NCI-H69 (cell line): ENCODE data around the gene LAMA1.
A peak's percentile ranks its signal among the peaks of the same experiment; 100 is the strongest.

Source experiments
- DNase-seq: peaks from one replicate; lab custom pipeline; 2025; lab: John Stamatoyannopoulos, UW

Gene LAMA1

GRCh38 chr18:7112936-7113335, 4.7 kb downstream of the LAMA1 start:
- DNase-seq, result no peak

- DNase-seq, result no peak
These were observed 6.5 kb downstream of the LAMA1 start for GRCh38 chr18:7111134-7111533.

DNA sequence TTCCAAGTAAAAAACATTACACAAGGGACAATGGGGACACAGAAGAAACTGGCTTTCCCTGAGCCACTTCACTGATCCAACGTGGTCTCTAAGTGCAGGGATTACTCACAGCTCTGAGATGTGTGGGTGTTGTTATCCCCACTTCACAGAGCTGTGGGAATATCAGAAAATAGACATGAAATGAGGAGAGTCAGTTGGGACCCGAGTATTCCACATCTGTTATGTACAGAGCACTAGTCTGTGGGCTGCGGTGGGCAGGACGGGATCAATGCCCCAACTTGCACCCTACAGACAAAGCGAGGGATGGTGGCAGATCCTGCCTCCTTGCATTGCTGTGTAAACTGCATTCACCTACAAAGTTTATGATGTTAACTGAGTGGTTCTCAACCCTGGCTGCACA, 11.7 kb downstream of the LAMA1 start:
- no peak for DNase-seq

DNA sequence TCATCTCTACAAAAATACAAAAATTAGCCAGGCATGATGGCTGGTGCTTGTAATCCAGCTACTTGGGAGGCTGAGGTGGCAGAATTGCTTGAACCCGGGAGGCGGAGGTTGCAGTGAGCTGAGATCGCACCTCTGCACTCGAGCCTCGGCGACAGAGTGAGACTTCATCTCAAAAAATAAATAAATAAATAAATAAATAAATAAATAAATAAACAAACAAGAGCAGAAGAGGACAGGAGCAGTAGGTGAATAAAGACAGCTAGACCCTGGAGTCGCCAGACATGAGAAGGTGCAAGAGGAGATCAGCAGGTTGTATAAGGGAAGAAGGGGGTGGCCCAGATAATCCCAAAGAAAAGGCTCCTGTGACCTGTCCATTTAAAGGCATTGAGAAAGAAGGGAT, 12.3 kb downstream of the LAMA1 start:
- no peak for DNase-seq

- no peak for DNase-seq
These were observed 12.9 kb downstream of the LAMA1 start for GRCh38 chr18:7104649-7105048.

- peak; percentile 18 for DNase-seq
These were observed 15.5 kb downstream of the LAMA1 start for GRCh38 chr18:7102131-7102530.

DNA sequence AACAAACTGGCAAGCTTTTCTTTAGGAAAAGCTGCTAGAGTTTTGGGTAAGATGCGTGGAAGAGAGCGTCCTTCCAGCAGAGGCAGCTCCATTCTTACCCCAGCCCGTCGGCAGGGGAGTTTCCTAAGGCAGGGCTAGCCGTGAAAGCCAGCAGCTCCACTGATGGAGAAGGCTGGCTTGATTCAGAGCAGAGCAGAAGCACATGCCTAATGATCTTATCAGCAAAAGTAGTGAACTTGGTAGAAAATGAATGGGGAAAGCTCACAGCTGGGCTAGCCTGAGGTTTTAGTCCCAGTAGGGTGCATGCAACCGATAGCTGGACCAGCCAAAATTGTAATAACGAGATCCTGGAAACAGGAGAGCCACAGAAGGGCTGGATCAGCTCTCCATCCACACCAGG, 20.8 kb downstream of the LAMA1 start:
- no peak for DNase-seq

DNA sequence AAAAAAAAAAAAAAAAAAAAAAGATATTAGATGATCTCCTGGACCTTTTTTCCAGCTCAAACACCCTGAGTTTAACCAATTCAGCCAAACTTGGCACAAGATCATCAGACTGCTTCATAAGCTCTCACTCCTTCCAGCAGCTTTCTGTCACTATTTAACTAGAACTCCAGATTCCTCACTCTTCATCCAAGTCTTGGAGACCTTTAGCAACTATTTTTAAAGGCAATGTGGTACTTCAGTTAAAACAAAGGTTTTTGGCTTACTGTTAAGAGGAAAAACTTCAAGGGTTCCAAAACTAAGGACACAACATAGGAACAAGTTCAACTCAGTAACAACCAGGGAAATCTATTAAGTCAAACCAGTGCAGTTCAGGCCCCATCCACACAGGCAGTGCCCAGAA, 23.2 kb downstream of the LAMA1 start:
- no peak for DNase-seq

DNA sequence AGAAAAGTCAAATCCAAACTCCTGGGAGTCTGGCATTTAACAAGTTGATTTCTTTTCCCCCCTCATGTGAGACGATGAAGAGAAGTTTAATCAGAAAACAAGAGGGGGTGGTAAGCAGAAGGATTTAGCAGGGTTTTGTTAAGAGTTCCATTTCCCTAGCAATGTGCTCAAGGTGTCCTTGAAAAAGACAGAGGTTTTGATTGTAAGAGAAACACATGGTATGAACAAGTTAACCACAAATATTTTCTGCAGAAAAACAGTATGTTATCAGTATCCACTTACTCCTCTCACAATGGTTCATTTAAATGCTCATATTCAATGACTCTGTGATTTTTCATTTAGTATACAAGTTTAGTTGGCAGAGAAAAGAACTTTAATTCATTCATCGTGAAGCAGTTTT, 26.8 kb downstream of the LAMA1 start:
- DNase-seq, result no peak

GRCh38 chr18:7089369-7089768, 28.2 kb downstream of the LAMA1 start:
- no peak for DNase-seq

GRCh38 chr18:7084080-7085065, 33.2 kb downstream of the LAMA1 start:
- no peak for DNase-seq

DNA sequence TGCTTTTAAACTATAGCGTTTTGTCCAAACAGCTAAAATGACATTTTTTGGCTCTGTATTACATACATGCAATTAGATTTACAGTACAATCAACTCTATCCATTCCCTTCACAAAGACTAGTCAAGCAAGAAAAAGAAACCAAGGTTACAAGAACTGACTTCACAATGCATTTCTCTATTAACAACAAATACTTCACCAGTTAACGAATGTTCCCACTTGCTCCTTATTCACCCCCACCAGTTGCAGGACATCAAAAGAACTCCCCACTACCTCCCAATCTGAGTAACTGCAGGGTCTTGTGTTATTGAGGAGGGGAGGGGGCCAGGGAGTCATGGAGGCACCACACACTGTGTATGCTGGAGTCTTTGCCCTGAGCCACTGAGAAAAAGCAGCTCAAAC, 34.9 kb downstream of the LAMA1 start:
- no peak for DNase-seq

DNA sequence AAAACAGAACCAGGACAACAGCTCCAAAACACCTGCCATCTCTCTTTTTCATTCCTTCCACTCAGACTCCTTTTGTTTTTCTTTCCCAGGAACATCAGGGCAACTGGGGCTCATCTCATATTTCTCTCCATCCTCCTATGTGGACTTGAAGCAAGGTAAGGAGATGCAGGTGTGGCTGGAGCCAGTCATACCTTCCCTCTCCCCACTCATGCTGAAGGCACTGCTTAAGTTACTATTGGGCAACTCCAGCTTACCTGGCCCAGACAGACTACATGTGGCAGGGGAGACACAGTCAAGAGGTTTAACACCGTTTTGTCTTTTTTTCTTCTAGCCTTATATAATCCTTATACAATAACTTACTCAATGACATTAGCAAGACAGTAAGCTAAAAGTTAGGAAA, 38.4 kb downstream of the LAMA1 start:
- DNase-seq, result no peak

DNA sequence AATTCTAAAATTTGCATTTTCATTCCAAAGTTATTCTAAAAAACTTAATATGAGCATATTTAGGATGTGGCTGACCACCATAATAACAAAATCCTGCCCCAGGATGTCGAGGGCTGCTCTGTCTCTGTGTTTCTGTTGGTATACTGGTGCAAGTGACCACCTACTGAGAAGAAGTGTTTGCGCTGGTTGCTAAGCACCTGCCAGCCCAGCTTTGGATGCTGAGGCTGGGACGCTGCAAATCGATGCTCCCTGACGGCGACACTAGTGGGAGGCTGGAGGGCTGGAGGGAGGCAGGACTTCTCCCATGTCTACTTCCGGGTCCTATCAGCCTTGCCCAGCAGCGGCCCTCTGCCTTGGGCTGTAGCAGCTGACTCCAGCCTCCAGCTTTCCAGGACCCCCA, 45.0 kb downstream of the LAMA1 start:
- peak; percentile 52 for DNase-seq

DNA sequence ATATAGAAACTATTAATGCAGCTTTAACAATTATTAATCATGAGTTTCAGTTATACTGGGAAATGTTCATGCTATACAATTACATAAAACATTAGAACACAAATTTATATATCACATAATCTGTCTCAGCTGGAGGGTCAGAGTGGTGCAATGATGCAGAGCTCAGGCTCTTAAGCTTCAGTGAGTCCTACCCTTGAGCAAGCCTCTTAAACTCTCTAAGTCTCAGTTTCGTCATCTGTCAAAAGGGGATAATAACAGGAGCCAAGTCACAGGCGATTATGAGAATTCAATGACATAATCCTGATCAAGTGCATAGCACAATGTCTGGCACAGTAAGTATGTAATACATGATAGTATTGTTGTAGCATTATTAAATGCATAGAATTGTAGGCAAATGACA, 46.0 kb downstream of the LAMA1 start:
- no peak for DNase-seq

- DNase-seq, result no peak
These were observed 47.1 kb downstream of the LAMA1 start for GRCh38 chr18:7070466-7070865.

DNA sequence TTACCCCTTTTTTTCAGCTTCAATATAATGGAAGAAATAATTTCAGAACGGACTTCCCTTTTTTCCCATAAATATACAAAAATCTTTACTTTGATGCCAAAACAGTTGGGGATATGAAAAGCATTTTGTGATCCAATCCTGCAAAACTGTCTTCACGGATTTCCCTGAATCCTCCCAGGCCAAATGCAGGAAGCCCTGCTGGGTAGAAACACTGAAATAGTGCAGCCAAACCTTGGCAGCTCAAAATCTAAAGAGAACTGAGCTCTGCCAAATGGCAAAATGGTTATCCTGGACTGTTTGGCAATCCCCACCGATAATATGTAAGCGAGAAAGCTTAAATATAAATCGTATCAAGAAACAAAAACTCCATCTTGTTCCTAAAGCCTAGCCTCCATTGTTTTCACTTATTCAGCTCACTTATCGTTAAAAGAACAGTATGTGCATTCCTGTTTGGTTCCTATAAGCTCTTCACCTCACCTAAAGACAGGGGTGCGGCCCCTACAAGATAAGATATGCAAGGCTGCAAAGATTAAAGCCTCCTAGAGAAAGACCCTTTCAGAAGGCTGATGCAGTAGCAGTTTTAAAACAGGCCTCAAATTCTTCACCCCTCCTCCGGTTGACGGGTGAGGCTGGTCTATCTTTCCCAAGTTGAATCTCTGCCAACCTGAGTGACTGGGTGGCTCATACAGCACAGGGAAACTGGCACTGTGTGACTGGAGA, 48.6 kb downstream of the LAMA1 start:
- DNase-seq, result no peak

DNA sequence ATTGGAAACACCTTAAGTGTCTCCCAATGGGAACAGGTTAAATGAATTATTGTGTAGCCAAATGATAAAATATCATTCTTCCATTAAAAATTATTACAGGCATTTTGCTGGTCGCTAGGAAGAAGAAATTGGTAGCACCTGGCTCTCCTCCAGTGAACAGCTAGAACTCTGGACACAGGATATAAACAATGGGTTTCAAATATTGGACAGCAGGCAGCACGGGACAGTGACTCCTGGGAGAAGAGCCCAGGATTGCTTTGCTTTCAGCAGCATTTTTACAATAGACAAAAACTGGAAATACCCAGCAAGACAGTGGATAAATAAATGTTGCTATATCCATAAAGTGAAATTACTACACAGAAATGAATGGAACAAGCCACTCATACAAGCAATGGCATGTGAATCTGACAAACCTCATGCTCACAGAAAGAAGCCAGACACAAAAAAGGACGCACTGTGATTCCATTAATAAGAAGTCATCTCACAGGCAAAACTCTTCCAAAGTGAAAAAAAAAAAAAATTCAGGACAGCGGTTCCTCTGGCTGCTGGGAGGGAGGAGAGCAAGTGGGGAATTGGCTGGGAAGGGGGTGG, 50.5 kb downstream of the LAMA1 start:
- DNase-seq, result no peak

GRCh38 chr18:7065736-7066135, 51.9 kb downstream of the LAMA1 start:
- no peak for DNase-seq

GRCh38 chr18:7064346-7064745, 53.3 kb downstream of the LAMA1 start:
- DNase-seq, result no peak

- no peak for DNase-seq
These were observed 54.8 kb downstream of the LAMA1 start for GRCh38 chr18:7062811-7063210.

- no peak for DNase-seq
These were observed 55.4 kb downstream of the LAMA1 start for GRCh38 chr18:7062236-7062635.

DNA sequence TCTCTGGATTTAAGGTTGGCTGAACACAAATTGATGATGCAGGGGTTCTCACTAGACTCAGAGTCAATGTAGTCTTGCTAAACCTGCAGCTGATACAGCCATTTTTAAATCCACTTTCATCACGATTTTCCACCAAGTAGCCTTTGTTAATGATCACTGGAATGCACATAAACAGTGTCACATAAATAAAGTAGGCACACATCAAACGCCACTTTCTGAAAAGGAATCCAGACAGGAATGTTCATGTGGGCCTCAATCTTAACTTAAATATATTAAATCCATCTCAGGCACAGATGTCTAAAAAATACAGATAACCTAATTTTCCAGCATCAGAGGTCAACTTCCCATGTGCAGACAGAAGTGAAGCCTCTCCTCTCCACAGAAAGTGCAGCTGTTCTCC, 58.3 kb downstream of the LAMA1 start:
- no peak for DNase-seq
